GM18907 (cell line): ENCODE data around the gene COX7B2.

ENCODE experiments used
- ATAC-seq: cut with Tn5 transposase; IDR thresholded peaks from one replicate; pipeline ENCODE4 v1.9.1; 2021; ENCODE audit warnings: mild to moderate bottlenecking, moderate library complexity; ENCODE audit not compliant: unreplicated experiment

Gene COX7B2

DNA sequence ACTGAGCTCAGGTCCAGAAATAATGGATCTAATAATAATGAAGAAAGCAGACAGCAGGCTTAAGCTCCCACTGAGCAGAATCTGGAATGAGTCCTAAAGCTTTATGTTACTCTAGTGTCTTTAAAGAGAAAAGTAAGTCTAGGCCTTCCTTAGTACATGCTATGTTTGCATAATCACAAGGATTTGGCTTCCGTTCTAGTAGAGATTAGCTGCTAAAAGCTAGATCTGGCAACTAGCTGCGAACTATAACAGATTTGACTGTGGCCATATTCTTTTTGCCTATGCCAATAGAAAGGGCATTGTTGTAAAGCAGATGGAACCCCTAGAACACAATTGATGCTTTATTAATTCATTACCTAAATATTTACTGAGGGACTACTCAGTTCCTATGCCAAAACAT is 19.0 kb downstream of the COX7B2 start:
- ATAC-seq = no peak

DNA sequence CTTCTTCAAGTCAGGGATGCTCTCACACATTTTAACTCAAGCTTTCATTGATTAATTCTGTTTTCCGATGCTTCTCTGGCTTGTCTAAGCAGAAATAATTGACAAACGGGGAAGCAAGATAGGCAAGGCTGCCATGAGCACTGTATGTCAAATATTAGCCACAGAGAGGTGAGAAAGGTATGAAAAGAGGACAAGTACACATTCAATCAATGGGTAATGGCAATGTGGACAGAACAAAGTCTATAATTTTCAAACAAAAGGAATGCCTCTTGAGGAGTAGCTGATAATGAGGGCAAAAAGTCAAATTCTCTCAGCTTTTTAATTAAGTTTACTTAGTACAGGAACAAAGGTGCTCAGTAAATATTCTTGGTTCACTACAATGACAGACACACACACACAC is 19.6 kb downstream of the COX7B2 start:
- no peak for ATAC-seq

DNA sequence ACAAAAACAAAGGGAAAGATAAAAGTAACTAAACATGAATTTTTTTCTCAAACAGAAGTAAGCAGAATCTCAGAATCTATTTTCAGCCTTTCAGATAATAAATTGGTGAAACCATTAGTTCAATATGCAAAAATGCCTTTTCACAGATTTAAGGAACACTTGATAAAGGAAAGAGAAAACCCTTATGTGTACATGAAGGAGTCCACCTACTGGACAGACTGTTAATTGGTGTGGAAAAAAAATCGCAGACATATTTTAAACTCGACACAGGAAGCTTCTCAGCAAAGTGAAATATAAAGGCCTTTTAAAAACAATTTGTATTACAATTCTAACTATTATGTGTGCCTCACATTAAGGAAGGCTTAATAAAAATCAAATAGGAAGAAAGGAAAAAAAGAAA is 22.3 kb downstream of the COX7B2 start:
- no peak for ATAC-seq

DNA sequence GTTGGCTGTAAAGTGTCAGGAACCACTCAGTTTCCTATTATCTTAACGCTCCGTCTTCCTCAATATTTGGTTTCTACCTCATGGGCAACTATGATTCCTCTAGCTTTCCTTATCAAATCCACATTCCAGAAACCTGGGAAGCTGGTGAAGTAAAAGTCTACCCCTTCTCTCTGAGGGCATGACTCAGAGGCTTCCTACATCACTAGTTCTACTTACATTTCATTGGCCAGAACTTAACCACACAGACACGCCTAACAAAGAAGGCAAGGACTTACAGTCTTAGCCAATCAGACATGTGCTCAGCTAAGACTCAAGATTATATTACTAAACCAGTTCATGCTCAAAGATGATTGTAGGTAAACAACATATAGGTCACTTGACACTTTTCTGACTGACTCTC is 30.4 kb downstream of the COX7B2 start:
- ATAC-seq = no peak

DNA sequence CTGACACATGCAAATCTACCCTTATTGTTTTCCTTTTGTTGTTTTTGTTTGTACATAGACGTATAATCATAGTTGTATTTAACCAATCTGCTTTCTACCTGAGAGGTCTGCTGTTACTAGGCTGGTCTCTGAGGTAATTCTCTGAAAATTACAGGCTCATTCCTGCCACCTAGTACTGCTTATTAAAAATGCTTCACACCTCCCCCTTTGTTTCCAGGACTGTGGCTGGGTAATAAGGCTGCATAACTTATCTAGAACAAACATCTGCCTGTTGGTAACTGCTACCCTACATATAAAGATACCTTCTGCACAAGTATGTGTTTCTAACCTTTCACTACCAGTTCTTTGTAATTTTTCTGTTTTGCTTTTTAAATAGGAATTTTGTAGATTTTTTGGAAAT is 34.2 kb downstream of the COX7B2 start:
- ATAC-seq = no peak

DNA sequence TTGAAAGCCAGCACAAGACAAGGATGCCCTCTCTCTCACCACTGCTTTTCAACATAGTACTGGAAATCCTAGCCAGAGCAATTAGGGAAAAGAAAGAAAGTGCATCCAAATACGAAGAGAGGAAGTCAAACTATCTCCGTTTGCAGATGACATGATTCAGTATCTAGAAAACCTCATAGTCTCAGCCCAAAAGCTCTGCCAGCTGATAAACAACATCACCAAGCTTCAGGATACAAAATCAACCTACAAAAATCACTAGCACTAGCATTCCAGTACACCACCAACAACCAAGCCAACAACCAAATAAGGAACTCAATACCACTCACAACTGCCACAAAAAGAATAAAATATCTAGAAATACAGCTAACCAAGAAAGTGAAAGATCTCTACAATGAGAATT is 38.6 kb downstream of the COX7B2 start:
- ATAC-seq = no peak

DNA sequence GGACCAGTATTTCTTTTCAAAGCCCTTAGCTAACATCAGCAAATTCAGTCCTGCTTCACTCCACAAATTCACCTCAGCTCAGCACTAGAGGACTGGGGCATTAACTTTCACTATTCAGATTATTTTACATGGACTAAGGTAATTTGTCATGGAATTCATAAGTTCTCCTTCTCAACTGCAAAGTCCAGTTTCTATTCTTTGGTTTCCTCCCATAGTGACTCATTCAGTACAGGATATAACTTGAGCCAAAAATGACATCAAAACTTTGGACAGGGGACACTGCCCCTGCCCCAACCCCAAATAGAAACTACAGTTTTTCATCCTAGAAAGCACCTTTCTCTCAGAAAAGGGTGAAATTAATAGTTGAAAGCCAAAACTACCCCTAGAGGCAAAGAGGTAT is 52.7 kb downstream of the COX7B2 start:
- ATAC-seq = no peak

DNA sequence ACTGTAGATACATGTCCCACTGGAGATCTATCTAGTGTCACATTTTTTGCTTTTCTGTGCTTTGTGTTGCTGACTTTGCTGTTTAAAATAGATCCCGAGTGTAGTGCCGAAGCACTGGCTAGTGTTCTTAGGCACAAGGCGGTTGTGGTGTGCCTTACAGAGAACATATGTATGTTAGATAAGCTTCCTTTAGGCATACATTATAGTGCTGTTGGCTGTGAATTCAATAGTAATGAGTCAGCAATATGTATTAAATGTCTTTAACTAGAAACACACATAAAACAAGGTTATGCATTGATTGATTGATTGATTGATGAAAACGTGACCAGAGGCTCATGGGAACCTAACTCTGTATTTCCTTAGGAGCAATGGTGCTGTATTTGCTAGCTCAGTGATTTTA is 56.2 kb downstream of the COX7B2 start:
- ATAC-seq = no peak

DNA sequence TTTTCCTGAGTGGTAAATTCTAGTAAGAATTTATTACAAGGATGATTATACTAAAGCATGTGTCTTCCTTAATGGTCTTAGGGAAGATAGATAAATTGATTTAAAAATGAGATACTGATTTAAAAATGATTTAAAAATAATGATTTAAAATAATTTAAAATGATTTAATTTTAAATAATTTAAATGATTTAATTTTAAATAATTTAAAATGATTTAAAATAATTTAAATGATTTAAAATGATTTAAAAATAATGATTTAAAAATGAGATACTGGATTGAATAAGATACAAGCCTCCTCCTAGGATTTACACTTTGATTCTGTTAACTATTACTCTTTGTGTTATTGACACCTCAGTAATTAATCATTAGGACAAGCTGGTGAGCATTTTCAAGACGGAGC is 59.0 kb downstream of the COX7B2 start:
- ATAC-seq = no peak

DNA sequence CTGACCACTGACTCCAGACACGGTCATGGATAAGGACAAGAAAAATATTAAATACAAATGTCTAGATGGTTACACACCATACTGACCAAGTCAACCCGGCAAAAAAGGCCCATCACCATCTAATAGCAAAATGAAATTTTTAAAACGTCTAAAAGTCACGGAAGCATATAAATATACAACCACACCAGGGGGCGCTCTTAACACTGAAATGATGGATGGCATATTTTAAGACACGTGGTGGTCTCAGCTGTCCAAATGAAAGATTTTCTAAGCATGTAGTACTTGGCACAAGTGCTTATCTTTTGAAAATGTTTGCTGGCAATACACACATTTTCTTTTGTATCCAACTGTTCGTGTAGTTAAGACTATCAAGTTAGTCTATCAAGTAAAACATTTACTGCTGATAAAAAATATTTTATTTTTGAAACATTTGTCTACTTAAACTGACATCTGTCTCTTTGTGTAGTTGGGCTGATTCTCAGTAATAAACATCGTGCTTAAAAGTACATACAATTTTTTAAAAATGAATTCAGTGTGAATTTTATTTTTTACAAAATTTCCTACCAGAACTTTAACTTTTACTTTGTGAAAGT is 64.6 kb downstream of the COX7B2 start:
- no peak for ATAC-seq

DNA sequence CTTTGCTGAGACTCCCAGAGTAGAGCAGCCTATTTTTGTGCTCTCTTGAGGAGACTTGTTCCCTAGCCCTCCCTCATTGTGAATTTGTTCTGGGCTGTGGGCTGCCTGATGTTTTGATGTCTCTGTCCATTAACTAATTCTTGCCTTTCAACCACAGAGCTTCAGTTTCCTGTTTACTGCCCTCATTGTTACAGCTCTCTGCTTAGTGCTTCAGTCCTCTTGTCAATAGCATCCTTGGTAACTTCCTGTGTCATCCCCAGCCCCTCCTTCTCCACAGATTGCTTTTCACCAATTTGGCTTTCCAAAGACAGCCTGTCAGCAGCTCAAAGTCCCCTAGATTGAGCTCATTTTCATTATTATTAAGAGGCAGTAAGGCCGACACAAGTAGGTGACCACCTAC is 69.9 kb downstream of the COX7B2 start:
- peak; percentile 56 for ATAC-seq

DNA sequence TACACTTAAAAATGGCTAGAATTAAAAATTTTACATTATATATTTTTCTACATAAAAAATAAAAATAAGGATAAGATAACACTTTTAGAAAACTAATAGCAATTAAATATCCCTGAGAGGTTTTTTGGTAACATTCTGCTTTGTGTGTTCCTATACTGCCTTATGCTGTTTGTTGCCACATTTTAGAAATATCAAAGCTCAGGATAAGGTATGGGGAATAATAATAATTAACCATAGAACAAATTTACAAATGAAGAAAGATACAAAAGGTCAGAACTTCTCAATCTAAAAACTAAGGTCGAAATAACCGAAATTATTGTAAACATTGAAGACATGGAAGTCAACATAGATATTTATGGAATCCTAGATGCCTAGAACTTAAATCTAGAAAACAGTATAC is 71.4 kb downstream of the COX7B2 start:
- ATAC-seq = no peak

DNA sequence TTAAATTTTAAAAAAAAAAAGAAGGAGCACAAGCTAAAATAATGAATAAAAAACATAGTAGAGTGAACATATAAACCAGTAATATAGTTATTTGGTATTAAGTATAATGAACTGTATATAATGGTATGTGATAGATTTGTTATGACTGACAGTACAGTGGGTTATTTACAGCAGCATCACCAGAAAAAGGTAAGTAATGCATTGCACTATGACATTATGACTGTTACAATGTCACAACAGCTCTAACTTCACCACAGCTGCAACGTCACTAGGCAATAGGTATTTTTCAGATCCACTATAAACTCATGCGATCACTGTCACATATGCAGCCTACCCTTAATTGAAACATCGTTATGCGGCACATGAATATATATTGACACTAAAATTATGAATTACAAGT is 72.5 kb downstream of the COX7B2 start:
- no peak for ATAC-seq

DNA sequence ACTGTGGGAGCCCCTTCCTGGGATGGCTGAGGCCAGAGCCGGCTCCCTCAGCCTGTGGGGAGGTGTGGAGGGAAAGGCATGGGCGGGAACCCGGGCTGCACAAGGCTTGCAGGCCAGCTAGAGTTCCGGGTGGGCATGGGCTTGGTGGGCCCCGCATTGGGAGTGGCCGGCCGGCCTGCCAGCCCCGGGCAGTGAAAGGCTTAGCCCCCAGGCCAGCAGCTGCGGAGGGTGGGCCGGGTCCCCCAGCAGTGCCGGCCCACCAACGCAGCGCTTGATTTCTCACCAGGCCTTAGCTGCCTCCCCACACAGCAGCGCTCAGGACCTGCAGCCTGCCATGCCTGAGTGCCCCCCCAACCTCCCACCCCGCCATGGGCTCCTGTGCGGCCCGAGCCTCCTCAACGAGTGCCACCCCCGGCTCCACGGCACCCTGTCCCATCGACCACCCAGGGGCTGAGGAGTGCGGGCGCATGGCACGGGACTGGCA is 78.0 kb downstream of the COX7B2 start:
- ATAC-seq = no peak

DNA sequence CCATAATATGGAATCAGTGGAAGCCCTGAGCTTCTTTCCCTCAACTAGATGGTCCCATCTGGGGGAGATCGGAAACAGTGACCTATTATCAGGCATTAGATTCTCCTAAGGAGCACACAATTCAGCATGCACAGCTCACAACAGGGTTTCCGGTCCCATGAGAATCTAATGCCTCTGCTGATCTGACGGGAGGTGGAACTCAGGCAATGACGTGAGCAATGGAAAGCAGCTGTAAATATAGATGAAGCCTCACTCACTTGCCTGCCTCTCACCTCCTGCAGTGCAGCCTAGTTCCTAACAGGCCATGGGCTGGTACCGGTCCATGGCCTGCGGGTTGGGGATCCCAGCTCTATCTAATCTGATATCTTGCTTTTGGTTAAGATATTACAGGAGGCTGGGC is 88.9 kb downstream of the COX7B2 start:
- no peak for ATAC-seq

DNA sequence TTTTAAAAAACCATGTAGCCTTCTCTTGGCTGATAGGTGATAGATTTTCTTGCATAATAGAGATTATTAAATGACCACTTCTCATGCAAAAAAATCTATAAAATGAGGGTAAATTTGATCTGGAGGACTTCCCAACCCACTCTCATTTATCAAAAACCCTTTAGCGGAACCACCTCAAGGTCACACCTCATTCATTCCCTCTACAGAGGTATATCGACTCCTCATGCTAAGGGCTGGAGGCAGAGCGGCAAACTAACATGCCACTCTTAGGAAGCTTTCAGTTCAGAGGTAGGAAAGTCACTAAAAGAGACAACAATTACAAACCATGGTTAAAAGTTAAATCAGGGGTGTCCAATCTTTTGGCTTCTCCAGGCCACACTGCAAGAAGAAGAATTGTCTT is 90.0 kb downstream of the COX7B2 start:
- ATAC-seq = no peak

DNA sequence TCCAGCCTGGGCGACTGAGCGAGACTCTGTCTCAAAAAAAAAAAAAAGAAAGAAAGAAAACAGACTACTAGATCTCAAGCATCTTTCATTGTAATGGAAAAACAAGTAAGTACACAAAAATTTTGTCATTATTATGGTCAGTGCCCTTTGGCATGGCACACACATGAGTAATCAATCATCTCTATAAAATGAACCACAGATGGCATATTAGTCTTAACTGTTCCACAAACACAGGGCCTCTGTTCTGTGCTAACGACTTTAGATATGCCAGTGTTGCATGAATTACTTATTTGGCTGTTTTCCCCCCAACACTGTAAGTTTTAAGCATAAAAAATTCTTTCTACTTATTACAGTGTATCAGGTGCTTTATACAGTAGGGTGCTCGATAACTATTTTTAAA is 90.4 kb downstream of the COX7B2 start:
- no peak for ATAC-seq

DNA sequence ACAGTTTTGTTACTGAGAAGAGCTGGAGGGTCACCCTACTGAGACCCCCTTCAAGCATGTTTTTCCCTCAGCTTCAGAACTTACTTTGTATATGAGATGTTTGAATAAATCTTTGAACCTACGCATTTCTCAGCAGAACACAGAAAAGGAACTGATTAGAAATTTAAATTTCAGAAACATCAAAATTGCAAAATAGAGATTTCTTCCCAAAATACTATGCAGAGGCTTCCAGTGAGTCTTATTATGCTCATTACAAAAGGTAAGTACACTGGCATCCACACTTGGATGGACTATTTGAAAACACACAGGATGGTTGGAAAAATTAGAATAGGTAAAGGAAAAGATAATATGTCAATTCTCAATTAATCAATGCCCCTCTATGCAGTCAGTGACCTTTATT is 91.2 kb downstream of the COX7B2 start:
- no peak for ATAC-seq

DNA sequence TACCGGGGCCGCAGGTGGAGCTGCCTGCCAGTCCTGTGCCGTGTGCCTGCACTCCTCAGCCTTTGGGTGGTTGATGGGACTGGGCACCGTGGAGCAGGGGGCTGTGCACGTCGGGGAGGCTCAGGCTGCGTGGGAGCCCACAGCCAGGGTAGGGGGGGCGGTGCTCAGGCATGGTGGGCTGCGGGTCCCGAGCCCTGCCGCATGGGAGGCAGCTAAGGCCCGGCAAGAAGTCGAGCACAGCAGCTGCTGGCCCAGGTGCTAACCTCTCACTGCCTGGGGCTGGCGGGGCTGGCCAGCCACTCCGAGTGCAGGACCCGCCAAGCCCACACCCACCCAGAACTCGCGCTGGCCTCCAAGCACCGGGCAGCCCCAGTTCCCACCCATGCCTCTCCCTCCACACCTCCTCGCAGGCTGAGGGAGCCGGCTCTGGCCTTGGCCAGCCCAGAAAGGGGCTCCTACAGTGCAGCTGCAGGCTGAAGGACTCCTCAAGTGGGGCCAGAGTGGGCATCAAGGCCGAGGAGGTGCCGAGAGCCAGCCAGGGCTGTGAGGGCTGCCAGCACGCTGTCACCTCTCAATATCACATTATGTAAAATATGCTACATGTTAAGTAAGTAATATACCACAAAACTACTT is 104.1 kb downstream of the COX7B2 start:
- no peak for ATAC-seq

DNA sequence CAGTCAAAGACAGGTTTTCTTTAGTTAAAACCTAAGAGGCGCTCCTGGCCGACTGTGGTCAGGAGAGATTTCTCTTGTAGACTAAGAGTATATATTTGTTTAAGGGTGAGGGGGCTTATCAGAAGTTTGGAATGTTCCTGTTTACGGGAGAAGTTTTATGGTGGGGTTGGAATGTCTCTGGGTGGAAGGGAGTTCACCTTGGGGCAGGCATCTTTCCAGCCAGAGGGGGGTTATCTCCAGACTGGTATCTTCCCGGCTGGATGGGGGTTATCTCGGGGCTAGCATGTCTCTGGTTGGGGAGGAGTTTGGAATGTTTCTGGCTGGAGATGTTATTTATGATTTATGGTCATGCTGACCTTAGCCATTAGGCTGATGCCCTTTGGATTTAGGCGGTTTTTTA is 116.0 kb downstream of the COX7B2 start:
- no peak for ATAC-seq

DNA sequence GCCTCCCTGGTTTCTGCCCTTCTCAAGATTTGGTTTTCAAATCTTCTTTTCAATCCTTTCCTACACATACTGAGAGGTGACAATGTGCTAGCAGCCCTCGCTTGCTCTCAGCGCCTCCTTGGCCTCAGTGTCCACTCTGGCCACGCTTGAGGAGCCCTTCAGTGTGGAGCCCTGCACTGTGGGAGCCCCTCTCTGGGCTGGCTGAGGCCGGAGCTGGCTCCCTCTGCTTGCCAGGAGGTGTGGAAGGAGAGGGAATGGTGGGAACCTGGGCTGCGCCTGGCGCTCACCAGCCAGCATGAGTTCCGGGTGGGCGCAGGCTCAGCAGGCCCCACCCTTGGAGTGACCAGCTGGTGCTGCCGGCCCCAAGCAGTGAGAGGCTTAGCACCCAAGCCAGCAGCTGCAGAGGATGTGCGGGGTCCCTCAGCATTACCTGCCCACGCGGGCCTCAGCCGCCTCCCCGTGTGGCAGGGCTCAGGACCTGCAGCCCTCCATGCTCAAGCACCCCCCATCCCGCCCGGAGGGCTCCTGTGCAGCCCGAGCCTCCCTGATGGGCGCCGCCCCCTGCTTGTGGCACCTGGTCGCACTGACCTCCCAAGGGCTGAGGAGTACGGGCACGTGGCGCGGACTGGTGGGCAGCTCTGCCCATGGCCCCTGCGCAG is 127.5 kb downstream of the COX7B2 start:
- ATAC-seq = no peak

DNA sequence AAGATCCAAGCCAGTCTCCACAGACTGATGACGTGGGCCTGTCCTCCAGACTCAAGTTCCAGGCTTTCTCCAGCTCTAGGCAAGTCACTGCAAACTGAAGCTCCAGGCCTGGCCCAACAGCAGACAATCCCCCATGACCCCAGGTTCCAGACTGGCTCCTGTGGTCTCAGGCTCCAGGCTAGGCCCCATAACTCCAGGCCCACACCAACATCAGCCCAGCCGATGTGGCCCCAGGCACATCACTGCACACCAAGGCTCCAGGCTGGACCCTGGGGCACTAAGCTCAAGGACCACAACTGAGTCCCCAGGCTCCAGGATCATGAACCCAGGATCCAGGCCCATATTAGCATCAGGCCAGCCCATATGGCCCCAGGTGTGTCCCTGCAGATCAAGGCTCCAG is 143.6 kb downstream of the COX7B2 start:
- no peak for ATAC-seq

DNA sequence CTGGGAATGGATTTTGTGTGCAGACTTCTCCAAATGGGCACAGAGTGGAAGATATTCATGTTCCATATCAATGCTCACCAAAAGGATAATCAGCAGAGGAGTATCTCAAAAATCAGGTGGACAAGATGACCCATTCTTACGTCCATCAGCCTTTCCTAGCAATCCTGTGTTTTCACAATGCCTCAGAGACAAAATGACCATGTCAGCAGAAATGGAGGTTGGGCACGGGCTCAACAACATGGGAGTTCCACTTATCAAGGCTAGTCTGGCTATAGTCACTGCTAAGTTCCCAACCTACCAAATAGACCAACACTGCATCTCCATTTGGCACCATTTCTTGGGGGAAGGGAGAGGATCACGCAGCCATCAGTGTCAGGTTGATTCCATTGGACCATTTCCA is 179.0 kb downstream of the COX7B2 start:
- no peak for ATAC-seq
